Brain pericyte (primary cell): ENCODE measurements around the gene DNAJC1.
"Not testable (repeated sequence)": the region's sequence is repeated elsewhere in the genome, so short reads cannot be mapped to it uniquely, and the experiment has no call there.

Experiments used
- DNase-seq: peaks from one replicate; pipeline ENCODE4 v3.0.0-alpha.2; 2012; ENCODE audit warnings: low read depth, low spot score

Gene DNAJC1

GRCh38 chr10:21732067-21732772 is 271.3 kb downstream of the DNAJC1 start:
- peak; percentile 43 for DNase-seq

GRCh38 chr10:21728618-21729017 is 274.9 kb downstream of the DNAJC1 start:
- no peak for DNase-seq

- DNase-seq: no peak
Observed at GRCh38 chr10:21727452-21728168, 275.9 kb downstream of the DNAJC1 start.

DNA sequence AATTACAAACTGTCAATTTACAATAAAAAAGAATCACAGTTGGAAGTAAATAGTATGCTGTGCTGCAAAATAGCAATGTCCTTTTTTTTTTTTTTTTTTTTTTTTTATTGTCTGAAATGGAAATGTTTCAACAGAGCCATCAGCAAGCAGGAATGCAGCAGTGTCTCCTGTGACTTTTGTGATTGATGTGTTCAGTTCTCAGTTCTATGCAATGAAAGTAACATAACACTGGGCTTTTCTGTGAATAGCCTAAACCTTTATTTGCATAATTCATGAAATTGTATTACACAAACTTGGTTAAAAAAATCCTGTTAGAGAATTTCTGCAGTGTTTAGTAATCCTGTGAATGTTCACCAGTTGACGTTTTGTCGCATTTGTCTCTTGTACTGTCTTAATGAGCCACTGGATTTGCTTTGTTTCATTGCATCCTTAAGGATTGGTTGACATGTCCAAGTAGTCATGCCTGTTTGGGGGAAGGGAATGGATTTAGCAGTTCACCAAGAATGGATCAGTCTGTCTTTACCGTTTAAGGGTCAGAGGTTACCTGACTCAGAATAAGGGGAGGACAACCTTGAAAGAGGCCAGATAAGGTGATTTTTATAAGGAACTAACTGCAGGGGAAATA is 276.8 kb downstream of the DNAJC1 start:
- no peak for DNase-seq

GRCh38 chr10:21724687-21725367 is 278.7 kb downstream of the DNAJC1 start:
- peak; percentile 97 for DNase-seq

- no peak for DNase-seq
Observed at GRCh38 chr10:21724020-21724589, 279.4 kb downstream of the DNAJC1 start.

- DNase-seq: no peak
Observed at GRCh38 chr10:21722209-21722608, 281.3 kb downstream of the DNAJC1 start.

DNA sequence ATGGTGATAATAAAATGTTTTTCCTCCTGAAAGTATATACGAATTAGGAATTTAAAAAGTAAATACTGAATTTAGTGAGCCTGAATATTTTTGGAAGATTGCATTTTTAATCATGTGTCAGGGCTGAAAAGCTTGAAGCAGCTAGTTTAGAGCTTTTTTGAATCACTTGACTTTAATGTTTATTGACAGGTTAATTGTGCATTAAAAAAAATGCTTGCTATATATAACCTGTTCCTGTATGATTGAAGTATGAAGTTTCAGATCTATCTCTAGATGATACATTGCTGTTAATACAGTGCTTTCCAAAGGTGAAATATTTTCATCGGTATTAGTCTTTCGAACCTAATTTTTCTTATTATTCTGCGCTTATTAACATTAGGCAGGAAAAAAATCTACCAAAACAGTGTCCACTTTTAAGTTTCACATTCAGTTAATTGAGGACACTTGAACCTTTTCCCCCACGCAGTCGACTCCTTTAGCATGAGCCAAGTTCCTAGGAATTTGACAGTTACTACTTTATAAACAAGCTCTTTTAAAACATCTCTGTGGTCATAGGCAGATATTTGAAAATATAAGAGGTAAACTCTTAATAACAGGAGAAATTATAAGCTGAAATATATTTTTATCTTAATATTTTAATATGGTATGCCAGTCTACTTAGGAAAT is 282.4 kb downstream of the DNAJC1 start:
- DNase-seq: no peak

DNA sequence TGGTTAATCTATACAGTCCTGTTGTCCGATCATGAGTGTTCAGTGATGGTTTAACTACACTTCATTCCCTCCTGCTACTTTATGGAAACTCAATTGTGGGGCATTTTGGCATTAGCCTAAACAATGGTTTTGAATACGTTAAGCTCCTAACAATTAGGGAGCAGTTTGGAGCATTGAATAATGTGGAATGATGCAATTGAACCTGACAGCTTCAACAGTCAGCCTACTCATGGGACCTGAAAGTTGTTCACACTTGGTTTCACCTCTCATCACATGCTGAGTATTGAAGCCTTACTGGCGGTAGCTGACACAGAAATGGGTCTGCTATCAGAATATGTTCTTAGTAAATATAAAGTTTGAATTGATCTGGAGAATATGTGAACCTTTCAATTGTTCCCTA is 283.4 kb downstream of the DNAJC1 start:
- no peak for DNase-seq

DNA sequence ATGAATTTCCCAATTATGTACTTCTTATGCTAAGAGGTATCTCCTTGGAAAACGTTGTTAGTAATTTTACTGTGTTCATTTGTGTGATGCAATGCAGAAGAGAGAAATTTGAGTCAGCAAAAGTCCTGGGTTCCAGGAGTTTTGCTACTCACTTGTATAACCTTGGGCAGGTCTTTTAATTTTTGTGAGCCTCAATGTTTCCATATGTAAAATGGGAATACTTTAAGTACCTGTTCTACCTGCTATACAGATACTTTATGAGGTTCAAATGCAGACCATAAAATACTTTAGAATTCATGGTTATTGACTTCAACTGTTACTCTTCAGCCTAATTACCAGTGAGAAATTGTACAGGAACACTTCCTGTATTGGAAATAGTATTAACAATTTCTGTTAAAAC is 284.0 kb downstream of the DNAJC1 start:
- DNase-seq: no peak

DNA sequence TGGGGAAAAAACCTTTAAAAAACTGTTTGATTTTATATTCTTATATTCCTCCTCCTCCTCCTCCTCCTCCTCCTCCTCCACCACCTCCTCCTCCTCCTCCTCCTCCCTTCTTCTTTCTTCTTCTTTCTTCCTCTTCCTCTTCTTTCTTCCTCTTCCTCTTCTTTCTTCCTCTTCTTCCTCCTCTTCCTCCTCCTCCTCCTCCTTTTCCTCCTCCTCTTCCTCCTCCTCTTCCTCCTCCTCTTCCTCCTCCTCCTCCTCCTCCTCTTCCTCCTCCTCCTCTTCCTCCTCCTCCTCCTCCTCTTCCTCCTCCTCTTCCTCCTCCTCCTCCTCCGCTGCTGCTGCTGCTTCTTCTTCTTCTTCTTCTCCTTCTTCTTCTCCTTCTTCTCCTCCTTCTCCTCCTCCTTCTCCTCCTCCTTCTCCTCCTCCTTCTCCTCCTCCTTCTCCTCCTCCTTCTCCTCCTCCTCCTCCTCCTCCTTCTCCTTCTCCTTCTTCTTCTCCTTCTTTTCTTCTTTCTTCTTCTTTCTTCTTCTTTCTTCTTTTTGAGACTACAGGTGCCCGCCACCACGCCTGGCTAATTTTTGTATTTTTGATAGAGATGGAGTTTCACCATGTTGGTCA is 286.0 kb downstream of the DNAJC1 start:
- not testable (repeated sequence) for DNase-seq

- no peak for DNase-seq
Observed at GRCh38 chr10:21715531-21716195, 287.9 kb downstream of the DNAJC1 start.

DNA sequence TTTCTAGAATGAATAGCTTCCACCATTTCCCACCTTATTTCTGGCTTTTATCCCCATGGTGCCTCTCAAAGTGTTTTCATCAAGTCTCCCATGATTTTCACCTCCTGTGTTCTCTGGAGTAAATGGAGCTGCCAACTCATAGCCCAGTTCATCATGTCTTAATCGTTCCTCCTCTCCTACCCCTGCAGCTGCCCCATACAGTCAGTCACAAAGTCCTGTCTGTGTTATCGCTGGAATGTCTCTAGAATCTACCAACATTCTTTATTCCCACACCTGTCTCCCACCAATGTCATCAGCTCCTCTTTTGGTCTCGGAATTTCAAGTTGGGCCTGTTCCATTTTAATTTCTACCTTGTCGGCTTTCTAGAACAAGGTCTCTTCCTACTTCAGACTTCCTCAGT is 290.6 kb downstream of the DNAJC1 start:
- DNase-seq: no peak

DNA sequence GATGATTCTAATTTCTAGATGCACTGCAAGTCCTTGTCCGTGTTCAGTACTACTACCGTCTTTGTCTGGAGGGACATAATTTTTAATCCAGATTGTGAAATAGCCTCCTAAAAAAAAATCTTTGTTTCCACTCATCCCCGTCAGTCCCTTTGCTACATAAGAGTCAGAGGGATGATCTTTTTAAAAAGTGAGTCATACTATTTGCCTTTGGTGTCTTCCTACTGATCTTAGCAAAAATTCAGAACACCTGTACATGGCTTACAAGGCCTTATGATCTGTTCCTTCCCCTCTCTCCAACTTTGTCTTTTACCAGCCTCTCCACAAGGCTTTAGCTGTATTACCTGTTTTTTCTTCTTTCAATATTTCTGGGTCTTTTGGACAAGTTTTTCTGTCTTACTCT is 296.0 kb downstream of the DNAJC1 start:
- DNase-seq: no peak
